PC-3 (cell line): ENCODE data around the gene MLEC. TPM values are rescaled to one million over a fixed set of nuclear protein-coding genes. Genes with fewer than 3 reads are reported as not detected.
A peak's percentile ranks its signal among the peaks of the same experiment; 100 is the strongest.
"Not testable (repeated sequence)": the region's sequence is repeated elsewhere in the genome, so short reads cannot be mapped to it uniquely, and the experiment has no call there.

Source experiments
- ATAC-seq: fragments of 200-7000 bp; cut with Tn5 transposase; 2 replicates; pipeline ENCODE4 v1.9.1; 2020; ENCODE audit warnings: mild to moderate bottlenecking, moderate library complexity
- BruUV-seq: library from RNA; stranded (reverse); fragments of 400-500 nt; replicated peaks from 2 replicates; lab custom pipeline; 2021; lab: Mats Ljungman, UMichigan
- CTCF ChIA-PET: fragments of 300-600 bp; sonication (Branson Sonifier 250); formaldehyde crosslinking; loops from one replicate; lab custom pipeline; 2022; ENCODE audit warnings: antibody characterized with exemption; lab: Charles Lee
- POLR2A ChIA-PET: fragments of 300-600 bp; sonication (Branson Sonifier 250); formaldehyde crosslinking; loops from one replicate; lab custom pipeline; 2022; ENCODE audit warnings: antibody characterized with exemption; ENCODE audit not compliant: unreplicated experiment; lab: Charles Lee
- DNase-seq: peaks from one replicate; pipeline ENCODE4 v3.0.0-alpha.2; 2015
- H2AFZ ChIP-seq: fragments of 300-600 bp; sonication (generic); 2 replicates; pipeline ENCODE4 v1.6.0; 2016; ENCODE audit warnings: antibody characterized with exemption, low read length
- H3F3A ChIP-seq: fragments of 300-600 bp; sonication (generic); one replicate; pipeline ENCODE4 v1.6.0; 2017; ENCODE audit warnings: antibody characterized with exemption, low read length, control low read depth, mild to moderate bottlenecking; ENCODE audit not compliant: unreplicated experiment
- H3K27ac ChIP-seq: fragments of 300-600 bp; sonication (generic); 2 replicates; pipeline ENCODE4 v1.5.1; 2016; ENCODE audit warnings: mild to moderate bottlenecking, low read length
- H3K27me3 ChIP-seq: fragments of 300-600 bp; sonication (generic); 2 replicates; pipeline ENCODE4 v1.6.1; 2016; ENCODE audit warnings: low read length, mixed read lengths
- H3K36me3 ChIP-seq: fragments of 300-600 bp; sonication (generic); 2 replicates; pipeline ENCODE4 v1.6.1; 2016; ENCODE audit warnings: low read depth, mixed run types, low read length, mixed read lengths
- H3K4me1 ChIP-seq: fragments of 300-600 bp; sonication (generic); 2 replicates; pipeline ENCODE4 v1.5.1; 2016; ENCODE audit warnings: low read length; ENCODE audit not compliant: insufficient read depth
- H3K4me2 ChIP-seq: fragments of 300-600 bp; sonication (generic); 2 replicates; pipeline ENCODE4 v1.6.0; 2016; ENCODE audit warnings: low read length
- H3K4me3 ChIP-seq: fragments of 300-600 bp; sonication (generic); 2 replicates; pipeline ENCODE4 v1.5.1; 2016; ENCODE audit warnings: mild to moderate bottlenecking, low read length, mixed read lengths
- H3K79me2 ChIP-seq: fragments of 300-600 bp; sonication (generic); 2 replicates; pipeline ENCODE4 v1.6.1; 2017; ENCODE audit warnings: low read length, mixed read lengths
- H3K9ac ChIP-seq: fragments of 300-600 bp; sonication (generic); 2 replicates; pipeline ENCODE4 v1.6.0; 2016; ENCODE audit warnings: mild to moderate bottlenecking, low read length
- H3K9me2 ChIP-seq: fragments of 300-600 bp; sonication (generic); replicated peaks from 2 replicates; pipeline ENCODE4 v1.6.1; 2016; ENCODE audit warnings: mixed run types, low read length, mixed read lengths
- H3K9me3 ChIP-seq: fragments of 300-600 bp; sonication (generic); 2 replicates; pipeline ENCODE4 v1.6.1; 2016; ENCODE audit warnings: low read length, mixed read lengths
- H4K20me1 ChIP-seq: fragments of 300-600 bp; sonication (generic); 2 replicates; pipeline ENCODE4 v1.6.1; 2016; ENCODE audit warnings: low read length, mixed read lengths
- CTCF ChIP-seq: fragments of 300-600 bp; sonication (generic); conservative IDR thresholded peaks from 2 replicates; pipeline ENCODE4 v1.5.1; 2017; ENCODE audit warnings: antibody characterized with exemption, low read depth, mild to moderate bottlenecking, low read length
- EZH2 ChIP-seq: fragments of 300-600 bp; sonication (generic); IDR thresholded peaks from one replicate; pipeline ENCODE4 v1.6.1; 2017; ENCODE audit warnings: antibody characterized with exemption, mild to moderate bottlenecking, low read length; ENCODE audit not compliant: unreplicated experiment
- EZH2phosphoT487 ChIP-seq: fragments of 300-600 bp; sonication (generic); IDR thresholded peaks from 2 replicates; pipeline ENCODE4 v1.6.1; 2018; ENCODE audit warnings: mild to moderate bottlenecking, antibody characterized with exemption, low read length, borderline replicate concordance
- intact Hi-C: fragments of 100-400 bp; cut with micrococcal nuclease; formaldehyde crosslinking; loops from 2 replicates; pipeline ENCODE4 v1.9.0; 2023
- total RNA-seq: library from RNA; depleted of rRNA; stranded (reverse); fragments of >200 nt; gene quantifications from 2 replicates; pipeline ENCODE4 v1.2.3, GENCODE V29; 2014

The MLEC gene
- total RNA-seq, 1 experiment from 2014 or later, result 158 TPM

GRCh38 chr12:120668091-120668867 lies 18.7 kb upstream of the MLEC start:
- Histone ChIP-seq H3K4me2 (no peak overlapping the region), H3K27ac (no peak overlapping the region), H3K4me3 (no peak overlapping the region), H3K4me1 (no peaks in the 10 kb centered on the region), H3K36me3 (no peaks in the 10 kb centered on the region), H3K9ac (no peak overlapping the region), H3K9me3 (no peaks in the 10 kb centered on the region), H3F3A (no peaks in the 10 kb centered on the region), H3K9me2 (no peaks in the 10 kb centered on the region), H3K27me3 (no peaks in the 10 kb centered on the region), H2AFZ (no peak overlapping the region), H4K20me1 (no peaks in the 10 kb centered on the region), H3K79me2 (no peaks in the 10 kb centered on the region)
- ChIA-PET CTCF (interaction anchor here (1.7 kb wide), 1 partner anchor 19 kb away, joined by 5 read pairs; no protein-coding TSS in a partner anchor), POLR2A (no interaction called here)
- intact Hi-C loops, result no loop called here
- BruUV-seq, result no TSS peak
- ATAC-seq, result no peak
- no peak for DNase-seq
- no peak for TF ChIP-seq EZH2
- TF ChIP-seq CTCF, result no peak
- no peak for TF ChIP-seq EZH2phosphoT487

- Histone ChIP-seq H3K79me2 (no peaks in the 10 kb centered on the region), H3K36me3 (no peaks in the 10 kb centered on the region), H3K9ac (no peak overlapping the region), H4K20me1 (no peaks in the 10 kb centered on the region), H2AFZ (peak overlapping the region; percentile 41; the same call in 1 of the 2 replicates), H3F3A (no peaks in the 10 kb centered on the region), H3K4me2 (no peak overlapping the region), H3K4me3 (no peak overlapping the region), H3K27me3 (no peaks in the 10 kb centered on the region), H3K4me1 (no peaks in the 10 kb centered on the region), H3K27ac (no peak overlapping the region), H3K9me2 (no peaks in the 10 kb centered on the region), H3K9me3 (no peaks in the 10 kb centered on the region)
- BruUV-seq, result no TSS peak
- ChIA-PET CTCF (interaction anchor here (1.7 kb wide), 1 partner anchor 20 kb away, joined by 5 read pairs; no protein-coding TSS in a partner anchor), POLR2A (no interaction called here)
- DNase-seq (peak; percentile 37), ATAC-seq (peak; percentile 66)
- TF ChIP-seq EZH2, result no peak
- no peak for TF ChIP-seq CTCF
- intact Hi-C loops, result no loop called here
These were observed 17.8 kb upstream of the MLEC start for GRCh38 chr12:120668868-120669840.

GRCh38 chr12:120670237-120670636 lies 16.7 kb upstream of the MLEC start:
- H3K4me1 ChIP-seq, H3K9ac ChIP-seq, ATAC-seq, H2AFZ ChIP-seq, H3K79me2 ChIP-seq, H3K27ac ChIP-seq, DNase-seq, H3K27me3 ChIP-seq, H3K4me3 ChIP-seq, H3K4me2 ChIP-seq, H3K9me2 ChIP-seq, H4K20me1 ChIP-seq, POLR2A ChIA-PET, H3F3A ChIP-seq, BruUV-seq, H3K36me3 ChIP-seq, intact Hi-C loops, H3K9me3 ChIP-seq: not testable (repeated sequence)
- CTCF ChIA-PET, result interaction anchor here (1.7 kb wide), 1 partner anchor 21 kb away, joined by 5 read pairs; no protein-coding TSS in a partner anchor
